ENCODE results near the gene SPDL1. TPM values are rescaled to one million over a fixed set of nuclear protein-coding genes. Genes with fewer than 3 reads are reported as not detected.

The SPDL1 gene
- total RNA-seq, 1 donor from 2014 or later: 13.3 TPM

- no peak for DNase-seq (ENCODE audit: extremely low spot score in 2 of 2)
- no peaks in the 10 kb centered on the region for H3K4me1 ChIP-seq
- no peak overlapping the region for H3K27ac ChIP-seq
- intact Hi-C loops (cut with DNase I): loop anchor here (10.0 kb wide), 1 partner anchor 593 kb away; no protein-coding TSS in a partner anchor
- no peak for TF ChIP-seq POLR2A (IDR thresholded peaks at IDR 0.05)
- TF ChIP-seq CTCF (IDR thresholded peaks at IDR 0.05): peak in 1 of 3 experiments; percentile 16
- no peak for TF ChIP-seq POLR2AphosphoS5 (IDR thresholded peaks at IDR 0.05; ENCODE audit: insufficient read depth in 1 of 2, low read depth in 1 of 2)
- no peaks in the 10 kb centered on the region for H3K9me3 ChIP-seq
- no peaks in the 10 kb centered on the region for H3K36me3 ChIP-seq
- H3K27me3 ChIP-seq: no peaks in the 10 kb centered on the region
- no peak overlapping the region for H3K4me3 ChIP-seq
Observed at GRCh38 chr5:169577951-169578350, 5.6 kb upstream of the SPDL1 start.

GRCh38 chr5:169580964-169581363, 2.6 kb upstream of the SPDL1 start:
- Histone ChIP-seq H3K4me1 (peaks cover 12% of the 10 kb centered on the region), H3K27ac (peak overlapping the region; percentile 11), H3K27me3 (no peaks in the 10 kb centered on the region), H3K4me3 (no peak overlapping the region), H3K36me3 (no peaks in the 10 kb centered on the region), H3K9me3 (no peaks in the 10 kb centered on the region)
- intact Hi-C loops (cut with DNase I): loop anchor here (10.0 kb wide), 1 partner anchor 906 kb away; no protein-coding TSS in a partner anchor
- DNase-seq (ENCODE audit: extremely low spot score in 2 of 2): no peak
- TF ChIP-seq POLR2AphosphoS5 (IDR thresholded peaks at IDR 0.05; ENCODE audit: insufficient read depth in 1 of 2, low read depth in 1 of 2) (no peak), POLR2A (IDR thresholded peaks at IDR 0.05) (no peak), CTCF (IDR thresholded peaks at IDR 0.05) (no peak)

- H3K4me1 ChIP-seq: peaks cover 12% of the 10 kb centered on the region
- peak; percentile 58 to 77 (median 72) for TF ChIP-seq CTCF (IDR thresholded peaks at IDR 0.05)
- TF ChIP-seq POLR2AphosphoS5 (IDR thresholded peaks at IDR 0.05; ENCODE audit: insufficient read depth in 1 of 2, low read depth in 1 of 2): no peak
- intact Hi-C loops (cut with DNase I): loop anchor here (10.0 kb wide), 1 partner anchor 907 kb away; no protein-coding TSS in a partner anchor
- no peaks in the 10 kb centered on the region for H3K9me3 ChIP-seq
- no peak for DNase-seq (ENCODE audit: extremely low spot score in 2 of 2)
- peak overlapping the region; percentile 11 for H3K27ac ChIP-seq
- H3K27me3 ChIP-seq: no peaks in the 10 kb centered on the region
- H3K36me3 ChIP-seq: no peaks in the 10 kb centered on the region
- no peak overlapping the region for H3K4me3 ChIP-seq
Observed at GRCh38 chr5:169581580-169582227, 1.9 kb upstream of the SPDL1 start.

- Histone ChIP-seq H3K4me1 (peaks cover 12% of the 10 kb centered on the region), H3K27ac (peak overlapping the region; percentile 62), H3K27me3 (no peaks in the 10 kb centered on the region), H3K4me3 (peak overlapping the region; percentile 55 to 77), H3K36me3 (no peaks in the 10 kb centered on the region), H3K9me3 (no peaks in the 10 kb centered on the region)
- TF ChIP-seq CTCF (IDR thresholded peaks at IDR 0.05) (no peak), POLR2AphosphoS5 (IDR thresholded peaks at IDR 0.05; ENCODE audit: insufficient read depth in 1 of 2, low read depth in 1 of 2) (no peak), POLR2A (IDR thresholded peaks at IDR 0.05) (no peak)
- DNase-seq (ENCODE audit: extremely low spot score in 2 of 2): no peak
- intact Hi-C loops (cut with DNase I): loop anchor here (10.0 kb wide), 1 partner anchor 908 kb away; no protein-coding TSS in a partner anchor
Observed at GRCh38 chr5:169583101-169583423, 511 bp upstream of the SPDL1 start.

GRCh38 chr5:169584998-169585451, 1.5 kb downstream of the SPDL1 start:
- no peaks in the 10 kb centered on the region for H3K36me3 ChIP-seq
- H3K9me3 ChIP-seq: no peaks in the 10 kb centered on the region
- DNase-seq (ENCODE audit: extremely low spot score in 2 of 2): no peak
- TF ChIP-seq CTCF (IDR thresholded peaks at IDR 0.05) (no peak), POLR2A (IDR thresholded peaks at IDR 0.05) (no peak), POLR2AphosphoS5 (IDR thresholded peaks at IDR 0.05; ENCODE audit: insufficient read depth in 1 of 2, low read depth in 1 of 2) (no peak)
- no peak overlapping the region for H3K27ac ChIP-seq
- no peaks in the 10 kb centered on the region for H3K27me3 ChIP-seq
- no peak overlapping the region for H3K4me3 ChIP-seq
- intact Hi-C loops (cut with DNase I): loop anchor here (10.0 kb wide), 1 partner anchor 910 kb away; no protein-coding TSS in a partner anchor
- peaks cover 12% of the 10 kb centered on the region for H3K4me1 ChIP-seq
